Ramos (cell line): ENCODE measurements around the gene KAT6B.
"Not testable (repeated sequence)": the region's sequence is repeated elsewhere in the genome, so short reads cannot be mapped to it uniquely, and the experiment has no call there.

Experiments
- in situ Hi-C: fragments of 300-500 bp; cut with MboI; formaldehyde crosslinking; loops from one replicate; pipeline ENCODE4 v1.14.3; 2022; ENCODE audit warnings: low sequenced_read_pairs; ENCODE audit not compliant: unreplicated experiment

Gene KAT6B

DNA sequence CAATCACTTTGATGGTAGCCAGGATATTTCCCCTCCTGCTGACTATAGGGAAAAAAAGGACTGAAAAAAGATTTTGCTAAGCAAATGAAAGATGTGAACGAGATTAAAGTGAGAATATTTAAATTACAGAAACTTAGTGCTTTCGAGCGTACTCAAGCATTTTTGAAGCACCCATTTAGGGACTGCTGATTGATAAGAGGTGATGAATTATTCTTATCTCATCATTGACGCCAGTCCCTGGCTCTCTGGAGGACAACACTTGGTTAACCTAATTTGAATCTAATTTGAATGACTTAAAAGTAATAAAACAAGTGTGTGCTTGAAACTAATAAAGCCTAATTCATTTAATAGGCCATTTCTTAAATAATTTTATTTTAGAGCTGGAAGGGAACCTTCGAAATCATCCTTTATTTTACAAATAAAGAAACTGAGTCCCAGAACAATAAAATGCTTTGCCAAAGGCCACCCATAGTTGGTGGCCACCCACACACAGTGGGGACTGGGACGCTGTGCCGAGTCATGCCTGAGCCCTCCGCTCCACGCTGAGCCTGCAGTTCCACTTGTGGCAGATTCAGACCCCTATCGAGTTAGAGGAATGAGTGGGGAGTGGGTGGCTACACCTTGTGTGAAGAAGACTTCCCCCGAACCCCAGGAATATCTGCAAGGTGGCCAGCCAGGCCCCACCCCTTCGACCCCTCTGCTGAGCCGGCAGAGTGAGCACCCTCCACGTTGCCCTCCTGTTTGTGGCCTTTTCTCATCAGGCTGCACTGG, 223.9 kb downstream of the KAT6B start:
- in situ Hi-C loops = no loop called here

DNA sequence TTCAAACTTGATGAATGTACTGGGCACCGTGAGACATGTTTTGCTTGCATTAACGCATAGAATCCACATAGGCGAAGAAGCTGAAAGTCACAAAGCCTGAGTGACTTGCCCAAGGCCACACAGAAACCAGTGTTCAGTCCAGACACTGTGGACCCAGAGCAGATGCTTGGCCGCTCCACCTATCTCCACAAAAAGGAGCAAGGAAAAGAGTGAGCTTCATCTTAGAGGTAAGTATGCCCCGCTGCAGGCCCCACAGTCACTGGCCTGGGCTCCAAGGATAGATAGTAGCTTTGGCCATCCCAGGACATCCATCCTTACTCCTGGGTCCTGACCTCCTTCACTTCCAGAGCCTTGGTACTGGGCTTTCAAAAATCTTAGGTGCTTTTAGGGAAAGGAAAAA, 224.9 kb downstream of the KAT6B start:
- in situ Hi-C loops = no loop called here

DNA sequence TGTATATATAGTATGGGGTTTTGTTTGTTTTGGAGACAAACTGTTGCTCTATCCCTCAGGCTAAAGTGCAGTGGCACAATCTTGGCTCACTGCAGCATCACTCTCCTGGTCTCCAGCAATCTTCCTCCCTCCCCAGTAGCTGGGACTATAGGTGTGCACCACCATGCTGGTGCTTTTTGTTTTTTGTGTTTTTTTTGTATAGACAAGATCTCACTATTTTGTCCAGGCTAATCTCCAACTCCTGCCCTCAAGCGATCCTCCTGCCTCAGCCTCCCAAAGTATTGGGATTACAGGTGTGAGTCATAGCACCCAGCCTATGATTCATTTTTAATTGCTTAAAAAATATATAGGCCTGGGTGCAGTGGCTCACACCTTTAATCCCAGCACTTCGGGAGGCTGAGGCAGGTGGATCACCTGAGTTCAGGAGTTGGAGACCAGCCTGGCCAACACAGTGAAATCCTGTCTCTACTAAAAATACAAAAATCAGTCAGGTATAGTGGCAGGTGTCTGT, 229.6 kb downstream of the KAT6B start:
- in situ Hi-C loops = not testable (repeated sequence)

DNA sequence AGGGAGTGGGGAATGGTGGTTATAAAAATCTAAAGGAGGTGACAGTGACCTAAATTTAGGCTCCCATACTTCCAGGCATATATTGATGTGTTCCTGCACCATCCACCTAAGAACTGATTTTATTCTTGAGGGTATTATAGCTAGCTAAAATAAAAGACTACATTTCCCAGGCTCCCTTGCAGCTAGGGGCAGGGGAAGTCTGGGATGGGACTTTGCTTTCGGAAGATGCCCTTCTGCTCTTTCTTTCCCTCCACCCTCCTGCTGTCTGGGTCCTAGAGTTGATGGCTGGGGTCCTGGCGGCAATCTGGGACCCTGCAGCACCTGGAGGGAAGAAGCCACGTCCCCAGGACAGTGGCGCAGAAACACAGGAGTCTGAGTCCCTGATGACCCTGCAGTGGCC, 231.3 kb downstream of the KAT6B start:
- in situ Hi-C loops = no loop called here

DNA sequence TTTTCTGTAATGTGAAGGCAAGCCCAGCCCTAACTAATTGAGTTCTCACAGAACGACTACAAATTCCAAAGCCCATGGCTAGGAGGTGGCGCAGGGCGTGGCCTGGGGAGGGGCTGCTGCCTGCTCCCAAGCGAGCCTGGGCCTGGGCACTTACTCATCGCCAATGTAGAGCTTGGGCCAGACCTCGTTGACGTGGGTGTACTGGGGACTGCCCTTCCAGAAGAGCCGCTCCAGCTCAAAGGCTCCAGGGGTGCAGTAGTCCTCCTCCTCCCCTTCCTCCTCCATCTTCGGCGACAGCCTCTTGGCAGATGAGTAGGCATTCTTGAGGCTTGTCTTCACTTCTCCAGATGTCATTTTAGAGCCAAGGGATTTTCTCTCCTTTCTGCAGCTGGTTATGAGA, 231.8 kb downstream of the KAT6B start:
- in situ Hi-C loops = no loop called here

GRCh38 chr10:75061709-75062505, 235.5 kb downstream of the KAT6B start:
- in situ Hi-C loops = no loop called here

DNA sequence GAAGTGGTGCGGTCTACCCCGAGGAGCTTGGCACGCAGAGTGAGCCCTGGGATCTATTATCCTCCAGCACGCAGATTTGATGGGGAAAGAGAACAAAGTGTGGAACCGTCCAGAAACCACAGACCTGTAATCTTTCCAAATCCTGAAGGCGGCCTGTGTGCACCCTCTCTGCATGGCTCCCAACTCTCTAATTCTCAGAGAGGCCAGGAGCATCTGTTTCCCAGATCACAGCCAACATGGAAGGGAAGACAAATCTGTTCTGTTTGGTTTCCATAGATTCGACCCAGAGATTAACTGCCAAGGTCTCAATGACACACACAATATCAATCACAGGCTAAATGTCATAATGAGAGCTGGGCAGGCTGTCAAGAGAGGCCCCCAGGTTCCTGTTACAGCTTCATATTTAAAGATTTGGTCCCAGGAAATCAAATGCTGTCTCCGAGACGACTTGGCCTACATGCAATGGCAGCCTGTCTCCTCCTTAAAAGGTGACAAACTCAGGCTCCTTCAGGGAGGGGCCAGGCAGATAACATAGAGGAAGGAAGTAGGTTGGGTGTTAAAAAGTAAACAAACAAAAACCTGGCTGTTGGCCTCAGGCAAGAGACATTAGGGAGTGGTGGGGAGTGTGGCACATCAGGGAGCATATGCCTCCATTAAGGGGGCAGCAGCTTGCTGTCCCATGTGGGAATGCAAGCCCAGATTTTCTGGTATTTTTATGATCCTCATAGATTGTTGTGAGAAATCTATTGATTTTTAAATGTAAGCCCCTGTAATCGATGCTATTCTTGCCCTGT, 236.3 kb downstream of the KAT6B start:
- in situ Hi-C loops = no loop called here

- in situ Hi-C loops = no loop called here
Observed at GRCh38 chr10:75063461-75064230, 237.2 kb downstream of the KAT6B start.

GRCh38 chr10:75065076-75065475, 238.7 kb downstream of the KAT6B start:
- in situ Hi-C loops = no loop called here

GRCh38 chr10:75066271-75066670, 239.9 kb downstream of the KAT6B start:
- in situ Hi-C loops = no loop called here

DNA sequence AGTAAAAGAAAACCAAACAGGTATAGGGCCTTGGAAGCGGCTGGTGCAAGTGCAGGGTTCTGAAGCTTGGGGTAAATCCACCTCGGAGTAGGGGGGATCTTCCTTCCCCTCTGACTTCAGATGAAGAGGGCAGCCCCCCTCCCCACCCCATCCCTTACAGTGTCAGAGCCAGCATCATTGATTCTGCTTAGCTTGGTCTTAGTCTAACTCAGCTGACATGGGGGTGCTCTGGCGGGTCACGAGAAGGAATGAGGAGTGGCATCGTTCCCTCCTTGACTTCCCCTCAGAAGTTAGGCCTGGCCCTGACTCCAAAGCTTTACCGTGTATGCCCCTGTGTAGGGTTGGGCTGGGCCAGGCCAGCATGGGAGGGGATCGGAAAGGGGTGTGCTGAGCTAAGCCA, 240.9 kb downstream of the KAT6B start:
- in situ Hi-C loops = no loop called here

DNA sequence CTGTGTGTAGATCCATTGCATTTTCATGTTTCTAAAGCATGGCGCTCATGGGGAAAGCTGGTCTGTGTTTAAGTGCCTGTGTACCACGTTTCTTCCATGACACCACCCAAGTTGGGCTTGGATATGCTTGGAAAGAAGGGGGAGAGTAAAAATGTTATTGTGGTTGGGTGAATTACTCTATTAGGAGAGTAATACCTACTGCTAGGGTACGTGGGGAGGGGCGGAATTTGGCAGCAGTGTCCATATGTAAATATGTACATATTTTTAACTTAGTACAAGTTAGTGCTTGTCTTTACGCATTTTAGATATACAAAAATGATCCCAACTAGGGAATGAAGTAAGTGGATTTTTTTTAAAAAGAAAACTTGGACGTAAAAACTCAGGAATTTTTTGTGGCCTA, 242.1 kb downstream of the KAT6B start:
- in situ Hi-C loops = no loop called here

DNA sequence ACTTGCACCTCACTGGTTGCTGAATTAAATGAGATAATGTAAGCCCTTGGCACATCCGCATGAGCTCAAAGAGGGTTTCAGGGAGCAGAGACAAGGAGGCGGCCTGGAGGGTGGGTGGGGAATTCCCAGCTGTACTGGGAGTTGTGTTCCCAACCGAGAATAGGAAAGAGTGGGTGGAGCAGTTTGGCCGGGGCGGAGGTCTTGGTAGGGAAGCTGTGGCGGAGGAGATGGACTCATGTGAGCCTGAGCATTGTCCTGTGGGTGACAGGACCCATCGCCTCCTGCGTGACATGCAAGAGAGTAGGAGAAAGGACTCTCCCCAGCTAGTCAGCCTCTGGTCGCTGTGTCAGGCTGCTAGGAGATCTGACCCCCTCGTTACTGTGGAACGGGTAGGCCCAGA, 244.1 kb downstream of the KAT6B start:
- in situ Hi-C loops = no loop called here

GRCh38 chr10:75070961-75071428, 244.6 kb downstream of the KAT6B start:
- in situ Hi-C loops = no loop called here

DNA sequence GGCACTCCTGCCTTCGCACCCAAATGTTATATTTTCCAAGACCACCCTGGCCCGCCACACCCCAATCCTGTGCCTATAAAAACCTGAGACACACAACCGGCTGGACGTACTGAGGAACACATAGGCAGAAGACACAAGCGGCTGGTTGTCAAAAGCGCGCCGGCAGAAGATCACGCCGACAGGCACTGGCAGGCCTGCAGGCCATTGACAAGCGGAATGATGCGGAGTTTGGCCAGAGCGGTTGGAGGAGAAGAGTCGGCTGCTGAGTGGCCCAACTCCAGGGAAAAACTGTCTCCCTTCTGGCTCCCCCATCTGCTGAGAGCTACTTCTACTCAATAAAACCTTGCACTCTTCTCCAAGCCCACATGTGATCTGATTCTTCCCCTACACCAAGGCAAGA, 245.4 kb downstream of the KAT6B start:
- in situ Hi-C loops = no loop called here

DNA sequence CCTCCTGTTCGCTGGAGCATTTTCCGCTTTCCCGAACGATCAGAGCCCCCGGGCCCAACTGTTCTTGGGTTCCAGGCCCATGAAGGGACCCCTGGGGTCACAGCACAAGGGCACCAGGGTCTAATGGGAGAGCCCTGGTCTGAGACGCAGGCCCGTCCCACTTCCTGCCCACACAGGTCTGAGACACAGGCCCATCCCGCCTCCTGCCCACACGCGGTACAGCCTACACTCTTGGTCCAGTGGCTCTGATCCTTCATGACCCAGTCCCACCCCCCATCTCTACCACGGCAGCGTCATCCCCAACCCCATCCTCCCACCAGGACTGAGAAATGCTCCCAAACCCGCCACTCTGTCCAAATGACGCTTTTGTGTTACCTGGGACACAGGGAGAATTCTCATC, 246.3 kb downstream of the KAT6B start:
- in situ Hi-C loops = no loop called here

DNA sequence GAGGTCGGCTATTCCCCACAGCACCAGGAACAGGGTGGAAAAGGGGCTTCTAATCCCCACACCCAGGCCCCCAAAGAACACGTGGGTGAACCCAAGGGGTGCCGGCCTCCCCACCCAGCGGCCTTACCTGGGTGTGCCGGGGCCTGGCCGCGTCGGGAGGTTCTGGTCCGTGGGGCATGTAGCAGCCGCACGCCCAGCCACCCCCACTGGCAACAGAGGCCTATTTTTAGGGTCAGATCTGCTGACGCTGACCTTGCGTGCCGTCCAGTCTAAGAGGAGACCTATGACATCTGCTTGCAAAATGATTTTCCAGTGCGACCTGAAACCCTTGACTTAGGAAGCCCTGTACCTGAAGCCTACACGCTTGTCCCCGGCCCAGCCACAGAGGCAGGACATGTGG, 247.0 kb downstream of the KAT6B start:
- in situ Hi-C loops = no loop called here

- in situ Hi-C loops = no loop called here
Observed at GRCh38 chr10:75074711-75075445, 248.5 kb downstream of the KAT6B start.

DNA sequence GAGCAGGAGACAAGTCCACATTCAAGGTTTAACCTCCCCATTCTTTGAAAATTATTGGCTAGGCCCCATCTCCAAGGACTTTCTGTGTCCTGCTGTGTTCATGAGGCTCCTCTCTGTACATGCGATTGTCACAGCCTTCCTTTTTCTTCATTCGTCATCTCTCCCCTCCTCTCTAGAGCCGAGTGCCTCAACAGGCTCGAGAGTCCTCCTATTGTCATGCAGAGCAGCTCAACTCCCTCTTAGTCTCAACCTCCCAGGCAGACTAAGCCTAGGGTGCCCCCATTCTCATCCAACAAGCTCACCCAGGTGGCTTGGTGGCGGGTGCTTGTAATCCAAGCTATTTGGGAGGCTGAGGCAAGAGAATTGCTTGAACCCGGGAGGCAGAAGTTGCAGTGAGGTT, 249.9 kb downstream of the KAT6B start:
- in situ Hi-C loops = no loop called here
